MCF 10A (cell line): ENCODE results near the gene STXBP5L. TPM values are rescaled to one million over a fixed set of nuclear protein-coding genes. Genes with fewer than 3 reads are reported as not detected.
"Not testable (repeated sequence)": the region's sequence is repeated elsewhere in the genome, so short reads cannot be mapped to it uniquely, and the experiment has no call there.

Experiments used
- BruUV-seq: library from RNA; stranded (reverse); fragments of 400-500 nt; replicated peaks from 2 replicates; lab custom pipeline; 2021; lab: Mats Ljungman, UMichigan
- CTCF ChIA-PET: fragments of 300-600 bp; sonication (Branson Sonifier 250); formaldehyde crosslinking; extraction: SDS; loops from one replicate; lab custom pipeline; 2021; ENCODE audit warnings: antibody characterized with exemption, inconsistent platforms; lab: Yijun Ruan, JAX
- POLR2A ChIA-PET: fragments of 300-600, 350-650 bp; sonication (Branson Sonifier 250); formaldehyde crosslinking; extraction: SDS; loops from one replicate; lab custom pipeline; 2020; ENCODE audit warnings: antibody characterized with exemption, inconsistent platforms; lab: Yijun Ruan, JAX
- DNase-seq: peaks from one replicate; pipeline ENCODE4 v3.0.0-alpha.2; 2018; ENCODE audit not compliant: unreplicated experiment
- H3K27ac Mint-ChIP-seq: one replicate; pipeline ENCODE4 v1.8.0; 2022; ENCODE audit warnings: mild to moderate bottlenecking, low read depth, mixed read lengths; ENCODE audit not compliant: unreplicated experiment
- H3K27me3 Mint-ChIP-seq: one replicate; pipeline ENCODE4 v1.8.0; 2022; ENCODE audit warnings: mixed read lengths; ENCODE audit not compliant: insufficient read depth, unreplicated experiment
- H3K36me3 Mint-ChIP-seq: one replicate; pipeline ENCODE4 v1.8.0; 2022; ENCODE audit warnings: mild to moderate bottlenecking, moderate library complexity, mixed read lengths; ENCODE audit not compliant: insufficient read depth, unreplicated experiment
- H3K4me1 Mint-ChIP-seq: one replicate; pipeline ENCODE4 v1.8.0; 2022; ENCODE audit warnings: mixed read lengths; ENCODE audit not compliant: insufficient read depth, unreplicated experiment
- H3K4me3 Mint-ChIP-seq: one replicate; pipeline ENCODE4 v1.8.0; 2022; ENCODE audit warnings: mild to moderate bottlenecking, moderate library complexity, mixed read lengths; ENCODE audit not compliant: unreplicated experiment
- H3K9me3 Mint-ChIP-seq: one replicate; pipeline ENCODE4 v1.8.0; 2022; ENCODE audit warnings: mixed read lengths; ENCODE audit not compliant: unreplicated experiment
- CTCF ChIP-seq: fragments of 200-600 bp; IDR thresholded peaks from one replicate; pipeline ENCODE4 v1.8.0; 2022; ENCODE audit warnings: antibody characterized with exemption, mild to moderate bottlenecking; ENCODE audit not compliant: unreplicated experiment
- intact Hi-C: fragments of 100-400 bp; cut with micrococcal nuclease; formaldehyde crosslinking; loops from 2 replicates; pipeline ENCODE4 v1.14.1; 2022
- total RNA-seq: library from RNA; stranded (reverse); gene quantifications from 2 replicates; pipeline ENCODE4 v1.2.3, GENCODE V29; 2022

STXBP5L gene
- total RNA-seq, 1 experiment from 2014 or later: not detected

GRCh38 chr3:121165397-121165837, 257.4 kb downstream of the STXBP5L start:
- no peak for TF ChIP-seq CTCF
- no TSS peak for BruUV-seq
- H3K27ac Mint-ChIP-seq: no peak overlapping the region
- intact Hi-C loops: no loop called here
- peaks cover 4% of the 10 kb centered on the region for H3K9me3 Mint-ChIP-seq
- DNase-seq: no peak
- H3K4me1 Mint-ChIP-seq: no peaks in the 10 kb centered on the region
- ChIA-PET POLR2A (no interaction called here), CTCF (no interaction called here)
- H3K4me3 Mint-ChIP-seq: no peak overlapping the region
- no peaks in the 10 kb centered on the region for H3K36me3 Mint-ChIP-seq
- H3K27me3 Mint-ChIP-seq: no peaks in the 10 kb centered on the region

- H3K36me3 Mint-ChIP-seq: no peaks in the 10 kb centered on the region
- intact Hi-C loops: no loop called here
- ChIA-PET CTCF (no interaction called here), POLR2A (no interaction called here)
- no peaks in the 10 kb centered on the region for H3K27me3 Mint-ChIP-seq
- no peaks in the 10 kb centered on the region for H3K4me1 Mint-ChIP-seq
- DNase-seq: no peak
- no TSS peak for BruUV-seq
- H3K9me3 Mint-ChIP-seq: peaks cover 6% of the 10 kb centered on the region
- no peak for TF ChIP-seq CTCF
- H3K4me3 Mint-ChIP-seq: no peak overlapping the region
- H3K27ac Mint-ChIP-seq: no peak overlapping the region
These were observed 259.6 kb downstream of the STXBP5L start for GRCh38 chr3:121167374-121168139.

GRCh38 chr3:121175083-121175482, 267.1 kb downstream of the STXBP5L start:
- ChIA-PET POLR2A (no interaction called here), CTCF (no interaction called here)
- no peak for DNase-seq
- Mint-ChIP-seq H3K36me3 (no peaks in the 10 kb centered on the region), H3K4me3 (no peak overlapping the region), H3K4me1 (no peaks in the 10 kb centered on the region), H3K9me3 (peaks cover 13% of the 10 kb centered on the region), H3K27me3 (no peaks in the 10 kb centered on the region), H3K27ac (no peak overlapping the region)
- no peak for TF ChIP-seq CTCF
- intact Hi-C loops: no loop called here
- BruUV-seq: no TSS peak

- not testable (repeated sequence) for H3K27me3 Mint-ChIP-seq, H3K4me3 Mint-ChIP-seq, BruUV-seq
These were observed 282.6 kb downstream of the STXBP5L start for GRCh38 chr3:121190626-121191025.

More at GRCh38 chr3:121190626-121191025, 282.6 kb downstream of the STXBP5L start:
- H3K27ac Mint-ChIP-seq, CTCF ChIA-PET, DNase-seq, intact Hi-C loops, H3K4me1 Mint-ChIP-seq, H3K36me3 Mint-ChIP-seq, POLR2A ChIA-PET, H3K9me3 Mint-ChIP-seq: not testable (repeated sequence)
